ENCODE results near the gene DHH. TPM values are rescaled to one million over a fixed set of nuclear protein-coding genes. Genes with fewer than 3 reads are reported as not detected.
A peak's percentile ranks its signal among the peaks of the same experiment; 100 is the strongest.

Gene DHH
- total RNA-seq, 3 donors from 2014 or later = 0.26 to 0.54 (median 0.46) TPM

GRCh38 chr12:49092816-49093406 is 1.7 kb downstream of the DHH start:
- H3K36me3 ChIP-seq (ENCODE audit: low read depth) = no peaks in the 10 kb centered on the region
- no peak overlapping the region for H3K4me3 ChIP-seq
- TF ChIP-seq, protein P1, sequence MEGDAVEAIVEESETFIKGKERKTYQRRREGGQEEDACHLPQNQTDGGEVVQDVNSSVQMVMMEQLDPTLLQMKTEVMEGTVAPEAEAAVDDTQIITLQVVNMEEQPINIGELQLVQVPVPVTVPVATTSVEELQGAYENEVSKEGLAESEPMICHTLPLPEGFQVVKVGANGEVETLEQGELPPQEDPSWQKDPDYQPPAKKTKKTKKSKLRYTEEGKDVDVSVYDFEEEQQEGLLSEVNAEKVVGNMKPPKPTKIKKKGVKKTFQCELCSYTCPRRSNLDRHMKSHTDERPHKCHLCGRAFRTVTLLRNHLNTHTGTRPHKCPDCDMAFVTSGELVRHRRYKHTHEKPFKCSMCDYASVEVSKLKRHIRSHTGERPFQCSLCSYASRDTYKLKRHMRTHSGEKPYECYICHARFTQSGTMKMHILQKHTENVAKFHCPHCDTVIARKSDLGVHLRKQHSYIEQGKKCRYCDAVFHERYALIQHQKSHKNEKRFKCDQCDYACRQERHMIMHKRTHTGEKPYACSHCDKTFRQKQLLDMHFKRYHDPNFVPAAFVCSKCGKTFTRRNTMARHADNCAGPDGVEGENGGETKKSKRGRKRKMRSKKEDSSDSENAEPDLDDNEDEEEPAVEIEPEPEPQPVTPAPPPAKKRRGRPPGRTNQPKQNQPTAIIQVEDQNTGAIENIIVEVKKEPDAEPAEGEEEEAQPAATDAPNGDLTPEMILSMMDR (IDR thresholded peaks at IDR 0.05) = no peak
- intact Hi-C loops (cut with DNase I, micrococcal nuclease) = no loop called here
- DNase-seq (no peak), ATAC-seq (no peak)
- no peaks in the 10 kb centered on the region for H3K9me3 ChIP-seq
- H3K4me1 ChIP-seq (ENCODE audit: low read depth) = peaks cover 36% of the 10 kb centered on the region

DNA sequence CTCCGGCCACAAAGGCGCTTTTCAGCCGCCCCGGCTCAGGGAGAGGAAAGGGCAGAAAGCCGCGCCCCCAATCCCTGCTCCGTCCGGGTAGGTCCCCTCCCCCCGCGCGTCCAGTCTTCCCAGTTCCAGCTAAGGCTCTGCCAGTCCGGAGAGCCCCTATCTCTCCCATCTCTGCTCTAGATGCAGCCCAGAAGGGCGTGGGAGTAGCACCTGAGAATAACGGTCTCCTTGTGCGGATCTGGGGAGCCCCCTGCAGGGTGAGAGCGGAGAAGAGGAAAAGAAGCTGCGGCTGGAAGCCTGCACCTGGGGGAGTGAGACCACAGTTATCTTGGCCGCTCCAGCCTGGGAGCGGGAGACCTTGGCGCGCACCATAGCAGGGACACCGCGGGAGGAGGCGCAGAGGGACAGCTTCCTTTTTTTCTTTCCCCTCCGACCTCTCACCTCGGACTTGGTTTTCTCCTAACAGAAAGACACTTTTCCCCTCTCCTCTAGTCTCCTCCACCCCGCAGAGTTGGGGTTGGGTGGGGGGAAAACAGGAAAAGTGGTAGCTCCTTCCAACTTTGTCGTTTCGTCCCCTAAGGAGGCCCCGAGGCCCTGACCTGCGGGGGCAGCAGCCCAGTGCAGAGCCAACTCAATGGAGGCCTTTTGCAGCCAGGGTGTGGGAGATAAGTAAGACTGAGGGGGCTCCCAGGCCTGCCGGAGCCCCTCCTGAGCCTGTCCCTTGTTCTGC is 2.4 kb downstream of the DHH start:
- Histone ChIP-seq H3K36me3 (ENCODE audit: low read depth) (no peaks in the 10 kb centered on the region), H3K4me1 (ENCODE audit: low read depth) (peaks cover 36% of the 10 kb centered on the region), H3K9me3 (no peaks in the 10 kb centered on the region), H3K4me3 (no peak overlapping the region)
- DNase-seq (peak in 1 of 3 donors; percentile 34), ATAC-seq (peak; percentile 18)
- intact Hi-C loops (cut with DNase I, micrococcal nuclease) = no loop called here
- TF ChIP-seq, protein P1 (IDR thresholded peaks at IDR 0.05) = no peak

GRCh38 chr12:49091836-49092085 is 2.8 kb downstream of the DHH start:
- TF ChIP-seq, protein P1 (IDR thresholded peaks at IDR 0.05) = no peak
- H3K36me3 ChIP-seq (ENCODE audit: low read depth) = no peaks in the 10 kb centered on the region
- ATAC-seq = no peak
- no peak for DNase-seq
- H3K4me3 ChIP-seq = no peak overlapping the region
- H3K4me1 ChIP-seq (ENCODE audit: low read depth) = peaks cover 36% of the 10 kb centered on the region
- intact Hi-C loops (cut with DNase I, micrococcal nuclease) = no loop called here
- H3K9me3 ChIP-seq = no peaks in the 10 kb centered on the region

DNA sequence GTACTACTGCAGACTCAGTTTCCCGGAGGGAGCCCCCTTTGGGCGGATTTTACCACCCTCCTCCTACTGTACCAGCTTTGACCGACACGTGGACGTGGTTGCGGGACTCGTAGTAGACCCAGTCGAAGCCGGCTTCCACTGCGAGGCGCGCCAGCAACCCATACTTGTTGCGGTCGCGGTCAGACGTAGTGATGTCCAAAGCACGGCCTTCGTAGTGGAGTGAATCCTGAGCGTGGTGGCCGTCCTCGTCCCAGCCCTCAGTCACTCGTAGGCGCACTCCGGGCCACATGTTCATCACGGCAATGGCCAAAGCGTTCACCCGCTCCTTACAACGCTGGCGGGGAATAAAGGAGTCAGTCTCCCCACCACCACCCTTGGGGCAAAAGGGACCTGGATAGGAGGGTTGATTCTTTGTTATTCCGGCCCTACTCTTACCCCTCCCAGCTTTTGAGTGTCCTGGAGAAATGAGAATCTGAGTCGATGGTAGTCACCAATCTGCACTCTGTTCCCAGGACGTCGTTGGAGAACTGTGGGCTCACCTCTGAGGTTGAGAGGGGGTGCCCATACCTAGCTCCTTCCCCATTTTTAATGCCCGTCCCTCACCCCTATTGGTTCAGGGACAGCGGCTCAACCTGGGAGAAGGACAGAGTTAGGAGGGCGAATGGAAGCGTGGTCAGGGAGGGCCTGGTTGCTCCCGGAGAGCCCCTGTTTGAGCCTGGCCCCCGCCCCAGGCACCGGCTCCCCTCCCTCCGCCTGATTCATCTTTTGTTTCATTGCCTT is 3.4 kb downstream of the DHH start:
- Histone ChIP-seq H3K9me3 (no peaks in the 10 kb centered on the region), H3K36me3 (ENCODE audit: low read depth) (no peaks in the 10 kb centered on the region), H3K4me1 (ENCODE audit: low read depth) (peaks cover 36% of the 10 kb centered on the region), H3K4me3 (no peak overlapping the region)
- no peak for DNase-seq
- no peak for ATAC-seq
- intact Hi-C loops (cut with DNase I, micrococcal nuclease) = no loop called here
- TF ChIP-seq, protein P1 (IDR thresholded peaks at IDR 0.05) = no peak

- Histone ChIP-seq H3K36me3 (ENCODE audit: low read depth) (no peaks in the 10 kb centered on the region), H3K4me1 (ENCODE audit: low read depth) (peaks cover 36% of the 10 kb centered on the region), H3K9me3 (no peaks in the 10 kb centered on the region), H3K4me3 (no peak overlapping the region)
- intact Hi-C loops (cut with DNase I, micrococcal nuclease) = loop anchor here (5.0 to 10.0 kb wide), 2 partner anchors 32 to 145 kb away; no protein-coding TSS in a partner anchor
- TF ChIP-seq, protein P1 (IDR thresholded peaks at IDR 0.05) = no peak
- DNase-seq = no peak
- peak; percentile 7 for ATAC-seq
Observed at GRCh38 chr12:49089821-49090773, 4.5 kb downstream of the DHH start.

All from mucosa of descending colon (tissue), 3 donors.